HPDE6-E6E7 (cell line): ENCODE results near the gene HIVEP1.
A peak's percentile ranks its signal among the peaks of the same experiment; 100 is the strongest.
"Not testable (repeated sequence)": the region's sequence is repeated elsewhere in the genome, so short reads cannot be mapped to it uniquely, and the experiment has no call there.

Experiments used
- DNase-seq: peaks from one replicate; pipeline ENCODE4 v3.0.0; 2011; ENCODE audit warnings: missing footprints; ENCODE audit errors: extremely low spot score

Gene HIVEP1

DNA sequence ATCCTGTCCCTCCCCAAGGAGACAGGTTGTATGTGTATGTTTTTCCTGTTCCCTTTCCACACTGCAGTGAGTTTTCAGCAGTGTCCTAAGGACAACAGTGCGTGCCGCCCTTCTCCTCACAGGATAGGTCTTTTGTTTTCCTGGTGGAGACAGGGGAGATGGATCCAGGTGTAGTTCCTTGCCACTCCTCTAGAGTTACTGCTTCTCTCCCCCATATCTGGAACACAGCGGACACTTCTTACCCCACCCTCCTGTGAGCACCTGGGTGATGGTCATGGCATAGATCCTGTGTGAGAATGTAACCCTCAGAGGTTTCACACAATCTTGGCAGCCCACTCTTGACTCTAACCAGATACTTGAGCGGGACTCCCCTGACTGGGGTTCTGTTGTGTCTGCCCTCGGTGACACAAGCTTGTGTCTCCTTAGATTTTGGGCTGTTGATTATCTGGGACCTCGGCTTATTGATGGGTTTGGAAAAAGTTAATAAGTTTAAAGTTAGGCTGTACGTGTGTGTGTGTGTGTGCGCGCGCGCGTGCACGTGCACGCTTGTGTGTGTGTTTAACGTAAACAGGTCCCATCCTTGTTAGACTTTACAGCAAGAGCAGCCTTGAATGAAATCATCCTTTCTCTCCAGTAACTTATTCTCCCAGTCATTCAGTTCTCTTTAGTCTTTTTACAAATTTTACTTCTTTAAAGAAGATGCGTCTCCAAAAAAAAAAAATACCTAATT, 146.7 kb downstream of the HIVEP1 start:
- DNase-seq: no peak

GRCh38 chr6:12160326-12160725, 148.2 kb downstream of the HIVEP1 start:
- DNase-seq: no peak

GRCh38 chr6:12162213-12162612, 150.1 kb downstream of the HIVEP1 start:
- no peak for DNase-seq

DNA sequence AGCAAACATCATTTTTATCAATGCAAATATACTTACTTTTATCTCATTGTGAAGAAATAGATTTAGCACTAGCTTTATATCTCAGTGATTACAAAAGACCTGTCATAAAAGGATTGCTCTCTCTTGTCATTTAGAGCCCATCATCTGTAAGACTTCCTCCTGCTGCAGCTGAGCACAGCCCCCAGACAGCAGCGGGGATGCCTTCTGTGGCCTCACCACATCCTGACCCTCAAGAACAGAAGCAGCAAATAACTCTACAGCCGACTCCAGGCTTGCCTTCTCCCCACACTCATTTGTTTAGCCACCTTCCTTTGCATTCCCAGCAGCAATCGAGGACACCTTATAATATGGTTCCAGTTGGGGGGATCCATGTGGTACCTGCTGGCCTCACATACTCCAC, 151.0 kb downstream of the HIVEP1 start:
- DNase-seq: no peak

DNA sequence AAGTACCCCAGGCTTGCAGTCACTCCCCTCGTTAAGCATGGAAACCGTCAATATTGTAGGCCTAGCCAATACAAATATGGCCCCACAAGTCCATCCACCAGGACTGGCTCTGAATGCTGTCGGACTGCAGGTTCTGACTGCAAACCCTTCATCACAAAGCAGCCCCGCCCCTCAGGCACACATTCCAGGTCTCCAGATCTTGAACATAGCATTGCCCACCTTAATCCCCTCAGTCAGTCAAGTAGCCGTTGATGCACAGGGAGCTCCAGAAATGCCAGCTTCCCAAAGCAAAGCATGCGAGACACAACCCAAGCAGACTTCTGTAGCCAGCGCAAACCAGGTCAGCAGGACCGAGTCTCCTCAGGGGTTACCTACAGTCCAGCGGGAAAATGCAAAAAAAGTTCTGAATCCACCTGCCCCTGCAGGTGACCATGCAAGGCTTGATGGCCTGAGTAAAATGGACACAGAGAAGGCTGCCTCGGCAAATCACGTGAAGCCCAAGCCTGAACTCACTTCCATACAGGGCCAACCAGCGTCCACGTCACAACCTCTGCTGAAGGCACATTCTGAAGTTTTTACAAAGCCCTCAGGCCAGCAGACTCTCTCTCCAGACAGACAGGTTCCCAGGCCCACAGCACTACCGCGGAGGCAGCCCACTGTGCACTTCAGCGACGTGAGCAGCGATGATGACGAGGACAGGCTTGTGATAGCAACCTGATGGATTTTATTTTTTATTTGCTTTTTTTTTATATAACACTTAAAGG, 151.8 kb downstream of the HIVEP1 start:
- DNase-seq: no peak

DNA sequence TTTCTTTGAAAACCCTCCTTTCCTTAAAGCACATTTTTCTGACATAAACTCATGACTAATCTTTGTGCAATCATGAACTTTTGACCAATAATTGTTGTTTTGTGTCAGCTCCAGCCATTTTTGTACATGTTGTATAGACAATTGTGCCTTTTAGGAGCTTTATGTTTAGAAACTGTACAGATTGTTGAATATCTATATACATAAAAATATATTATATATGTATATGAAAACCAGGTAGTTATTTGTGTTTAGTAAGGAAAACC, 152.3 kb downstream of the HIVEP1 start:
- DNase-seq: no peak

GRCh38 chr6:12165297-12165696, 153.2 kb downstream of the HIVEP1 start:
- DNase-seq: no peak

GRCh38 chr6:12165722-12166280, 153.7 kb downstream of the HIVEP1 start:
- no peak for DNase-seq

DNA sequence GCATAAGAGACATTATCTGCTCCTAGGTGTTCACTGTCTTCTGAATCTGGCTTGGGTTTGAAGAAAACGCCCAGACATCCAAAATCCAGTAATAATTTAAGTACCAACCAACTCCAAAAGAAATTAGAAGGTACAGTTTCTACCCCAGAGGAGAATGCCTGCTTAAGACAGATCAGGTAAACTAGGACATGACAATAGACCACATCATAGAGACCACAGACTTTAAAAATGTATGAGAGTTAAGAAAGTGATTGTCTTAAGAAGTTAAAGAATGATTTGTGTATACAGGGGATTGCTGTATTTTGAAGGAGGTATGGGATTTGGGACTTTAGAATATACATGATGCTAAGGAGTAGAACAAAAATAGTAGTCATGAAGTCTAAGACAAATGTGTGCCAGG, 157.3 kb downstream of the HIVEP1 start:
- DNase-seq: no peak

GRCh38 chr6:12170351-12171092, 158.4 kb downstream of the HIVEP1 start:
- DNase-seq: no peak

GRCh38 chr6:12171717-12172116, 159.6 kb downstream of the HIVEP1 start:
- no peak for DNase-seq

DNA sequence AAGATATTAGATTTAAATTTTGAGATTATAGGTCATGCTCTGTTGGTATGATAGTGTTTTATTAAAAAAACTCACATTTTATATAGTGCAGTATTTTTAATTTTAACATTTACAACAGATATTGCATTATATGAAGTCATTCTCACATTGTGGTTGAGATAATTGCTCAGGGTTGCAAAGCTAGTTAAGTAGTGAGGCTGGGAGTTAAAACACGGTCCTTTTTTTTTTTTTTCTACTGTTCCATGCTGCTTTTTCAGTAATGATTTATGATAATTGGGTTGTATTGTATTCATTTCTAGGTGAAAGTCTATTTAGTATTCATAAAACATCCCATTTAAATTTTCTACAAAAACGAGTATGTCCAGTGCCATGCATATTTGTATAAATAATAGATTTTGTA, 160.5 kb downstream of the HIVEP1 start:
- DNase-seq: no peak

DNA sequence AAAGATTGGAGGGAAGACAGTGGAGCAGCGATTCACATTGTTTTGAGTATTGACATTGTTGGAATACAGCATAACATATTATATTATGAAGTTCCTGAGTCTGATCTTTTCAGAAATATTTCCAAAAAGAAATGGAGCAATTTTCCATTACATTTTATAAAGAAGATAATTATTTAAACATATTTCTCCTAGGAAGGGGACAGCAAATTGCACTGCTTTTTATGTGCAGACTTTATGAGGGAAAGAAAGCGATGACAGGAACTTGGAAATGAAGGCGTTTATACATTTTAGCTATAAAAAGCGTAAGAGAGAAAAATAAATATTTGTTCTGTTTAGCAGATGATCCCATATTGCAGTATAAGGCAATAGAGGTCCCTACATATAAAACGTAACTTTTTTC, 161.1 kb downstream of the HIVEP1 start:
- DNase-seq: no peak

- DNase-seq: no peak
Measured at GRCh38 chr6:12173661-12174060, 161.5 kb downstream of the HIVEP1 start.

DNA sequence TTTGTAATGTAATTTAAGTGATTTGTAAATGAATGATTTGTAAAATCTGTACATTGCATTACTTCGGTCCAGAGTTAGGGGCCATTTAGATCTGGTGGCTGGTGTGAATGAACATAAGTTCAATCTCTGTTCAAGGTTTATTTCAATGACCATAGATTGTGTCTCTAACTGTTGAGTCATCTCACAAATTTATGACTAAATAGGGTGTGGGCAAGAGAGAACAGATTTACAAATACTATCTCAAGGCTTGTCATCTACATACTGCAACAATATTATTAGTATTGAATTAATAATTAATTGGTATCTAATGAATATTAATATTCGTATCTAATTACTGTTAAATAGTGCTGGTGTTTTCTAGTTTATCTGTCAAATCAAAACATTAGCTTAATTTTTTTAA, 162.8 kb downstream of the HIVEP1 start:
- peak; percentile 33 for DNase-seq

DNA sequence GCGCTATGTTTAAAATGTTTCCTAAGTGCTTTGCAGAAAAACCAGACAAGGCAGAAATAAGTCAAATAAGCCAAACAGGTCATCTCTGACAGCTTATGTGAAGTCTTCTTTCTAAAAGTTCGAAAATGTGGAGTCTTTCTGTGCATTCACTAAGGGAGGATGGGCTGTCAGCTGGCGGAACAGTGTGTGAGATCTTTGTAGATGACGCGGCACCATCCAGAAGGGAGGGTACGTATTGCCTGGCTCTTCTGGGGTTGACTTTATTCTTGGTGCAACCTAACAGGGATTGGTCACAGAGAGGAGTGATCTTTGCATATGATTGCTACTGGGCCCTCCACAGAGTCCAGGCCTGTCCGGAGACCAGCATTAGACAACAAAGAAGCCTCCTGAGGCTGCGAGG, 163.5 kb downstream of the HIVEP1 start:
- no peak for DNase-seq

GRCh38 chr6:12176782-12177181, 164.7 kb downstream of the HIVEP1 start:
- DNase-seq: not testable (repeated sequence)

- no peak for DNase-seq
Measured at GRCh38 chr6:12178521-12178920, 166.4 kb downstream of the HIVEP1 start.

DNA sequence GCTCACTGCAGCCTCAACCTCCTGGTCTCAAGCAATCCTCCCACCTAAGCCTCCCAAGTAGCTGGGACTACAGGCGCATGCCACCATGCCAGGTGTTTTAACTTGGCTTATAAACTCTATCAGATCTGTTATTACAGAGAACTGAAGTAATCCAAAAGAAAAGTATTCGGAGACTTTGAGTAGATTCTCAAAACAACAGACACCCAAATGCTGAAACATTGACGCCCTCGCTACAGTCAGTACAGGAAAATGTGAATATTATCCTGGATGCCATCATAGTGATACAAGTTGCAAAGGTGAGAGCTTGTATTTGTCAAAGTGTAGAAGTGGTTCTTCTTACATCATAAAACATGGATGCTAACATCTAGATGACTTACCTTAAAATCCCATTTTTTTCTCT, 169.4 kb downstream of the HIVEP1 start:
- no peak for DNase-seq

- no peak for DNase-seq
Measured at GRCh38 chr6:12182676-12183075, 170.6 kb downstream of the HIVEP1 start.

- DNase-seq: no peak
Measured at GRCh38 chr6:12185081-12185673, 173.1 kb downstream of the HIVEP1 start.

DNA sequence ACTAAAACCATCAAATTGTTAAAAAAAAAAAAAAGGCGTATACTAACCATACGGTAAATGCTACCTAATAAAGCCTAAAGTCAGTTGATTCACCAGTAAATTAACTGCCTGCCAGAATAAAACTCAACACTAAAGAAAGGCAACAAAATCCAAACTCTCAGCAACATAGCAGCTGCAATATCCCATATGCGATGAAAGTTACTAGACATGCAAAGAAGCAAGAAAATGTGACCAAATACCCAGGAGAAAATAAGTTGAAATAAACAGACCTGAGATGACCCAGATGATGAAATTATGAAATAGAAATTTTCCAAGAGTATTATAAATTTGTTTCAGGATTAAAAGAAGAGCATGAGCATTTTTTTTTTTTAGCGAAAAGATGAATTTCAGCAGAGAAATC, 174.4 kb downstream of the HIVEP1 start:
- DNase-seq: no peak
